Activated naive CD4-positive, alpha-beta T cell treated with anti-CD3 and anti-CD28 coated beads, Interleukin-2, amount 10 ng/mL, durations not matched to agents 7 days and 5 days (primary cell): ENCODE data around the gene RPS6KC1.
"Not testable (repeated sequence)": the region's sequence is repeated elsewhere in the genome, so short reads cannot be mapped to it uniquely, and the experiment has no call there.

ENCODE experiments used
- CTCF ChIA-PET: fragments of 350-600 bp; sonication (Branson Sonifier 250); formaldehyde crosslinking; loops from one replicate; lab custom pipeline; 2021; ENCODE audit warnings: antibody characterized with exemption; lab: Charles Lee
- DNase-seq: peaks from one replicate; pipeline ENCODE4 v3.0.0-alpha.2; 2020
- H3K27ac Mint-ChIP-seq: one replicate; pipeline ENCODE4 v1.8.0; 2021; ENCODE audit warnings: mild to moderate bottlenecking, moderate library complexity, mixed read lengths
- H3K27me3 Mint-ChIP-seq: one replicate; pipeline ENCODE4 v1.8.0; 2021; ENCODE audit warnings: mild to moderate bottlenecking, mixed read lengths
- H3K36me3 Mint-ChIP-seq: one replicate; pipeline ENCODE4 v1.8.0; 2021; ENCODE audit warnings: mixed read lengths
- H3K4me1 Mint-ChIP-seq: one replicate; pipeline ENCODE4 v1.8.0; 2021; ENCODE audit warnings: mixed read lengths
- H3K4me3 Mint-ChIP-seq: one replicate; pipeline ENCODE4 v1.8.0; 2021; ENCODE audit warnings: mild to moderate bottlenecking, moderate library complexity, mixed read lengths
- H3K9me3 Mint-ChIP-seq: one replicate; pipeline ENCODE4 v1.8.0; 2021; ENCODE audit warnings: mixed read lengths

Gene RPS6KC1

DNA sequence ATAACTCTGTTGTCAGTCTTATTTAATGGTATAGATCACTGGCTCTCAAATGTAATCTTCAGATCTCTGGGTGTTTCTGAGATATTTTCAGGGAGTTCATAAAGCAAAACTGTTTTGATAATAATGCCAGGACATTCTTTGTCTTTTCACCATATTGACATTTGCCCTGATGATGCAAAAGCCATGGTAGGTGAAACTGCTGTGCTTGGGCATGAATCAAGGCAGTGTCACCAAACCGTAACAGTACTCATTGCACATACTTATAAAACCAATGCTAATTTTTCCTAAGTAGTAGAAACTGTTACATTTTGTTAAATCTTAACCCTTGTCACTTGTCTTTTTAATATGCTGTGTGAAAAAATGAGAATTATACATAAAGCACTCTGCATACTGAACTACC, 76.0 kb downstream of the RPS6KC1 start:
- H3K27ac Mint-ChIP-seq: no peak overlapping the region
- no peak overlapping the region for H3K4me3 Mint-ChIP-seq
- no peaks in the 10 kb centered on the region for H3K9me3 Mint-ChIP-seq

DNA sequence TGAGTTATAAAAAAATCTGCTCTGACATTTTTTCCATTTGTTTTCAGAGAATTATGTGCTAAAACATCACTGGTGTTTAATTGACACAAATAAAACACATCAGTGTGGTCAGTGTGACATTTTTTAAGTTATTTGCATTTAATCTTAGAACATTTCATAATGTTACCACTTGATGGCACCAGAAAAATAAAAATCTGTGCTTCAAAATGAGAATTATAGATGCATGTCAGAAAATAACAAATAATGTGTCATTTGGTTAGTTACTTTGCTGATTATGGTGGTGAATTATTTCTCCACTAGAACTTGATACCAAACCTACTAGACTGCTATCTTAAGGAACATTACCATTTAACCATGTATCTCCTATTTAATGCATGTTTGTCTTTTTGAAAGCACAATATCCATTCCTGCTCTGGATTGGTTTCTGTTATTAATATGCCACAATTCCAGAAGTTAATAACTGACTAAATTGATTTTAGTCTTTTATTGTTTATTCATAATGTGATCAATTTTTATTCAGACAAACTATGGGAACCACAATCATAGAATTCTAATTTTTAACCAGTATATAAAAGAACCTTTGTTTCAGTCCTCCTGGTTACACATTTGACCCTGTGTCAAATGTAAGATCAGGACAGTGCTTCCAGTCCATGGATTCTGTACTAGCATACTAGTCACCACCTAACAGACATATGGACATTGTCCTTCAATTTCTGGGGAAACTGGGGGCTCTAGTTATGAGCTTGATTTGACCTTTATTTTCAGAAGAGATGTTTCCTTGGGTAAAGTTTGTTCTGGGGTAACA, 81.0 kb downstream of the RPS6KC1 start:
- H3K4me1 Mint-ChIP-seq: no peaks in the 10 kb centered on the region
- H3K9me3 Mint-ChIP-seq: no peaks in the 10 kb centered on the region
- no peaks in the 10 kb centered on the region for H3K27me3 Mint-ChIP-seq
- H3K4me3 Mint-ChIP-seq: no peak overlapping the region
- H3K36me3 Mint-ChIP-seq: no peaks in the 10 kb centered on the region
- CTCF ChIA-PET: interaction anchor here (1.5 kb wide), 1 partner anchor 9 kb away, joined by 5 read pairs; no protein-coding TSS in a partner anchor
- DNase-seq: no peak
- no peak overlapping the region for H3K27ac Mint-ChIP-seq

More for the DNA sequence above, 76.0 kb downstream of the RPS6KC1 start:
- no peaks in the 10 kb centered on the region for H3K36me3 Mint-ChIP-seq
- no peak for DNase-seq
- CTCF ChIA-PET: no interaction called here
- H3K27me3 Mint-ChIP-seq: no peaks in the 10 kb centered on the region
- H3K4me1 Mint-ChIP-seq: no peaks in the 10 kb centered on the region

DNA sequence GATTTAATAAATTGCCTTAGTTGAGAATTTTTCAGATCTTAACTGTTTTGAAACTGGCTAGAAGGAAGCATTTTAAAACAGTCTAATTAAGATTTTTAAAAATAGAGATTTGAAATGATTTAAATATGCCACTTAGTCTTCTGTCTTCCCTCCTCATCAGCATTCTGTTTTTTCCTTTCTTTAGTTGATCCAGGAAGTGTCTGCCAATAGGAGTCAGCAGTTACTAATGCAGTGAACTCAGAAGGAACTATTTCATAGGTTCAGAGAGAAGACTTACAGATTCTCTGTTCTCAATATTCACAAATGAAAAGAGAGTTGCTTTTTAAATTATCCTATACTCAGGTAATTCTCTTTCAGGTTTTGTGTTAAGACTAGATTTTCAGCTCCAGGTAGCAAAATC, 84.5 kb downstream of the RPS6KC1 start:
- H3K9me3 Mint-ChIP-seq: no peaks in the 10 kb centered on the region
- no peaks in the 10 kb centered on the region for H3K27me3 Mint-ChIP-seq
- CTCF ChIA-PET: no interaction called here
- H3K4me3 Mint-ChIP-seq: no peak overlapping the region
- no peaks in the 10 kb centered on the region for H3K36me3 Mint-ChIP-seq
- no peak for DNase-seq
- H3K4me1 Mint-ChIP-seq: no peaks in the 10 kb centered on the region
- H3K27ac Mint-ChIP-seq: no peak overlapping the region

DNA sequence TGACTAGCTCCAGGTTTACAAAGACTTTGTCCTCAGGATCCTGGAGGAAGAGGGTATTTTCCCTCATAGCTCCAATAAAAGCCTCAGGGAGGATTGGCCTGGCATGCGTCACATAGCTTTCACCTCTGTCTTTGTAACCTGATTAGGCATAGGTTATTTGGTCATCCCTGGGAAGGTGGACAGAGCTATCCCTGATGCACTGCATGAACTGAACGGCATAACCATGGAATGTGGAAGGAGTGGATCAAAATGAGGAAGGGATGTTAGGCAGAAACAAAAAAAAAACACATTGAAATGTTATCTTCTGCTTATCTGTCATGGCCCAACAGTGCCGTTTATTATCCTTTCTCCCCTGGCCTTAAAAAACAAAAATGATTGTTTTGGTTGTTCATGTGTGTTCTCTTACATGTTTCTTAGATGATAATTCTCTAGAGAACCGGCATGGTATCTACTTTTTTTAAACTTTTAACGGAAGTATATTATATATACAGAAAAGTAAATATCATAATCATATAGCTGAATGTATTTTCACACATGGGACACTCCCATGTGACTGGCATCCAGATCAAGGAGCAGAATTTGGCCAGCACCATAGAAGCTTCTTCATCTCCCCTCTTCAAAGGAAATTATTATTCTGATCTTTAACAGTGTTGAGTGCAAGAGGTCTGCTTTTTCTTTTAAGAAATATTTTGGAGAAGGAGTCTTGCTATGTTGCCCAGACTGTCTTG, 85.3 kb downstream of the RPS6KC1 start:
- CTCF ChIA-PET: no interaction called here

DNA sequence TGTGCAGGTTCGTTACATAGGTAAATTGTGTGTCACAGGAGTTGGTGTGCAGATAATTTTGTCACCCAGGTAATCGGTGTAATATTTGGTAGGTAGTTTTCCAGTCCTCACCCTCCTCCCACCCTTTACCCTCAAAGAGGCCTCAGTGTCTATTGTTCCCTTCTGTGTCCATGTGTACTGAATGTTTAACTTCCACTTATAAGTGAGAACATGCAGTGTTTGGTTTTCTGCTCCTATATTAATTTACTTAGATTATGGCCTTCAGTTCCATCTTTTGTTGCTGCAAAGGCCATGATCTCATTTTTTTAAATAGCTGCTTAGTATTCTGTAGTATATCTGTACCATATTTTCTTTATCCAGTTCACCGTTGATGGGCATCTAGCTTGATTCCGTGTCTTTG, 87.3 kb downstream of the RPS6KC1 start:
- CTCF ChIA-PET: no interaction called here
- no peaks in the 10 kb centered on the region for H3K36me3 Mint-ChIP-seq
- no peak for DNase-seq
- no peaks in the 10 kb centered on the region for H3K9me3 Mint-ChIP-seq
- H3K4me1 Mint-ChIP-seq: no peaks in the 10 kb centered on the region
- no peaks in the 10 kb centered on the region for H3K27me3 Mint-ChIP-seq
- no peak overlapping the region for H3K27ac Mint-ChIP-seq
- H3K4me3 Mint-ChIP-seq: no peak overlapping the region

More for the DNA sequence above, 85.3 kb downstream of the RPS6KC1 start:
- DNase-seq: no peak
- no peaks in the 10 kb centered on the region for H3K27me3 Mint-ChIP-seq
- no peaks in the 10 kb centered on the region for H3K9me3 Mint-ChIP-seq
- H3K4me3 Mint-ChIP-seq: no peak overlapping the region
- H3K4me1 Mint-ChIP-seq: no peaks in the 10 kb centered on the region
- no peaks in the 10 kb centered on the region for H3K36me3 Mint-ChIP-seq
- no peak overlapping the region for H3K27ac Mint-ChIP-seq

DNA sequence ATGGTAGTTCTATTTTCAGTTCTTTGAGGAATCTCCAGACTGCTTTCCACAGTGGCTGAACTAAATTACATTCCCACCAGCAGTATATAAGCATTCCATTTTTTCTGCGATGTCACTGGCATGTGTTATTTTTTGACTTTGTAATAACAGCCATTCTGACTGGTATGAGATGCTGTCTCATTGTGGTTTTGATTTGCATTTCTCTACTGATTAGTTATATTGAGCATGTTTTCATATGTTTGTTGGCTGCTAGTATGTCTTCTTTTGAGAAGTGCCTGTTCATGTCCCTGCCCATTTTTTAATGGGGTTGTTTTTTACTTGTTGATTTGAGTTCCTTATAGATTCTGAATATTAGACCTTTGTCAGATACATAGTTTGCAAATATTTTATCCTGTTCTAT, 87.9 kb downstream of the RPS6KC1 start:
- no peak overlapping the region for H3K27ac Mint-ChIP-seq
- H3K4me3 Mint-ChIP-seq: no peak overlapping the region
- CTCF ChIA-PET: no interaction called here
- no peaks in the 10 kb centered on the region for H3K36me3 Mint-ChIP-seq
- no peaks in the 10 kb centered on the region for H3K9me3 Mint-ChIP-seq
- no peaks in the 10 kb centered on the region for H3K4me1 Mint-ChIP-seq
- H3K27me3 Mint-ChIP-seq: no peaks in the 10 kb centered on the region
- no peak for DNase-seq

DNA sequence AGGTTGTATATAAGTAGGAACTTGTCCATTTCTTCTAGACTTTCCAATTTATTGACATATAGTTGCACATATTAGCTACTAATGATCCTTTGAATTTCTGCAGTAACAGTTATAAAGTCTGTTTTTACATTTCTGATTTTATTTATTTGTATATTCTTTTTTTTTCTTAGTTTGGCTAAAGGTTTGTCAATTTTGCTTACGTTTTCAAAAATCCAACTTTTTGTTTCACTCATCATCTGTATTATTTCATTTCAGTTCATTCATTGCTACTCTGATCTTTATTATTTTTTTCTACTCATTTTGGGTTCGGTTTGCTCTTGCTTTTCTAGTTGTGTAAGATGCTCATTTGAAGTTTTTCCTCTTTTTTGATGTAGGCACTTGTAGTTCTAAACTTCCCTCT, 97.9 kb downstream of the RPS6KC1 start:
- Mint-ChIP-seq H3K4me3 (no peak overlapping the region), H3K4me1 (no peaks in the 10 kb centered on the region), H3K27ac (no peak overlapping the region), H3K9me3 (peaks cover 5% of the 10 kb centered on the region), H3K36me3 (peaks cover 14% of the 10 kb centered on the region), H3K27me3 (no peaks in the 10 kb centered on the region)
- no peak for DNase-seq
- CTCF ChIA-PET: no interaction called here

DNA sequence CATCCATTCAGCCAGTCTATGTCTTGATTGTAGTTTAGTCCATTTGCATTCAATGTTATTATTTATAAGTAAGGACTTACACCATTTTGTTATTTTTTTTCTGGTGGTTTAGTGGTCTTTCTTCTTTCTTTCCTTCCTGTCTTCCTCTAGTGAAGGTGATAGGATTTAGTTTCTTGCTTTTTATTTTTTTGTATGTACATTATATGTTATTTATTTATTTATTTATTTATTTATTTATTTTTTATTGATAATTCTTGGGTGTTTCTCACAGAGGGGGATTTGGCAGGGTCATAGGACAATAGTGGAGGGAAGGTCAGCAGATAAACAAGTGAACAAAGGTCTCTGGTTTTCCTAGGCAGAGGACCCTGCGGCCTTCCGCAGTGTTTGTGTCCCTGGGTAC, 99.0 kb downstream of the RPS6KC1 start:
- not testable (repeated sequence) for DNase-seq
- H3K36me3 Mint-ChIP-seq: peaks cover 18% of the 10 kb centered on the region

DNA sequence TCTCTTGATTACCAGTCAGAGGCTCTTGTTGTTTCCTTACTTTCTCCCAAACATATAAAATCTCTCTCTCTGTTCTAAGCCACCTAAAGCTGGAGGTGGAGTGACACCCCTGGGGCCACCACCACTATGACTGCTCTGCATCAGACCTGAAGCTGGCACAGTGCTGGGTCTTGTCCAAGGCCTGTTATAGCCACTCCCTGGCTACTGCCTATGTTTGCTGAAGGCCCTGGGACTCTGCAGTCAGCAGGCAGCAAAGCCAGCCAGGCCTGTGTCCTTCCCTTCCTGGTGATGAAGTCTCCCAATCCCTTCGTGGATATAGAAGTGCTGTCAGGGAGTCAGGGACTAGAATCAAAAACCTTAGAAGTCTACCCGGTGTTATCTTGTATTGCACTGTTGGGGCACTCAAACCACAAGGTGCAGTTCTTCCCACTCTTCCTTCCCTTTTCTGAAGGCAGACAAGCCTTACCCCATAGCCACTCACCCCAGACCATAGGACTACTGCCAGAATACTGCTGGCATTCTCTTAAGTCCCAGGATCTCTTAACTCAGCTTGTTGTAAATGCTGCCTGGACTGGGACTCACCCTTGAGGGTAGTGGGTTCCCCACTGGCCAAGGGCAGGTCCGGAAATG, 103.1 kb downstream of the RPS6KC1 start:
- CTCF ChIA-PET: no interaction called here
- H3K27me3 Mint-ChIP-seq: no peaks in the 10 kb centered on the region
- peaks cover 3% of the 10 kb centered on the region for H3K9me3 Mint-ChIP-seq
- H3K4me3 Mint-ChIP-seq: no peak overlapping the region
- DNase-seq: no peak
- H3K36me3 Mint-ChIP-seq: peaks cover 17% of the 10 kb centered on the region
- H3K27ac Mint-ChIP-seq: no peak overlapping the region
- no peaks in the 10 kb centered on the region for H3K4me1 Mint-ChIP-seq

More for the DNA sequence above, 99.0 kb downstream of the RPS6KC1 start:
- H3K27me3 Mint-ChIP-seq, H3K9me3 Mint-ChIP-seq, CTCF ChIA-PET, H3K27ac Mint-ChIP-seq, H3K4me1 Mint-ChIP-seq, H3K4me3 Mint-ChIP-seq: not testable (repeated sequence)

DNA sequence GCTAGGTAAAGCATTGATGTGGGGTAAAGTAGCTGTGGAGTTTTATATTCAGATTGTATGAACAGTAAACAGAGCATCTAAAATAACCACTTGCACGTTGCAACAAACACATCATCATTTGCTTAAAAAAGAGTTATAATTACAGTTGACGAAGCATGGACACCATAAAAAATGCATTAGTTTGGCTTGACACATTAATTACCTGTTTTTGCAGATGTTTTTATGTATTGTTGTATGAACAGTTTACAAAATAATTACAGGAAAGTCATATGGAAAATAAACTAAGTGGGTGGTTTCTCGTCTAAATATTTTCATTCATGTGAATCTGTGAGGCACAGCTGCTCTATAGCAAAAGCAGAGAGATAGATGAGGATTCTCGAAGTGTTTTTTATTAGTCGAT, 108.3 kb downstream of the RPS6KC1 start:
- Mint-ChIP-seq H3K4me3 (no peak overlapping the region), H3K4me1 (no peaks in the 10 kb centered on the region), H3K27ac (no peak overlapping the region), H3K27me3 (no peaks in the 10 kb centered on the region), H3K9me3 (no peaks in the 10 kb centered on the region), H3K36me3 (peaks cover 13% of the 10 kb centered on the region)
- no peak for DNase-seq
- CTCF ChIA-PET: no interaction called here

DNA sequence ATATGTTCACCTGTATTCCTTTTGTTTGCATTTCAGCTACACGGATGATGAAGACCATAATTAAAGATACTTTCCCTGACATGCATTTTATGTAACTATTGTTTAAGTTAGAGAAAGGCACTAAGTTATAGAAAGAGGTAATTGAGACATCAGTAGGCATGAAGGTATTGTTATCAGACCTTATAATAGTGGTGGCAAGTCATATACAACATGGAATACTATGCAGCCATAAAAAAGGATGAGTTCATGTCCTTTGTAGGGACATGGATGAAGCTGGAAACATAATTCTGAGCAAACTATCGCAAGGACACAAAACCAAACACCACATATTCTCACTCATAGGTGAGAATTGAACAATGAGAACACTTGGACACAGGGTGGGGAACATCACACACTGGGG, 109.4 kb downstream of the RPS6KC1 start:
- H3K4me3 Mint-ChIP-seq, H3K27me3 Mint-ChIP-seq, H3K27ac Mint-ChIP-seq, H3K4me1 Mint-ChIP-seq, DNase-seq, CTCF ChIA-PET, H3K9me3 Mint-ChIP-seq: not testable (repeated sequence)
- H3K36me3 Mint-ChIP-seq: peaks cover 11% of the 10 kb centered on the region

DNA sequence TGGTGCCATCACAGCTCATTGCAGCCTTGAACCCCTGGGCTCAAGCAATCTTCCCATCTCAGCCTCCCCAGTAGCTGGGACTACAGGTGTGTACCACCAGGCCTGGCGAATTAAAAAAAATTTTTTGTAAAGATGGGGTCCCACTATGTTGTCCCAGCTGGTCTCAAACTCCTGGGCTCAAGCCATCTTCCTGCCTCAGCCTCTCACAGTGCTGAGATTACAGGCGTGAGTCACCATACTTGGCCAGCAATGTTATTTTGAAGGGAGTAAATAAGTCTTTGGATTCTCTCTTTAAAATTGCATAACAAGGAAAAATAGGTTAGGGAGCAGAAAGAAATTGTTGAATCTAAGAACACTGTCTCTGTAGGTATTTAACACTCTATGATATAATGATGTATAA, 111.3 kb downstream of the RPS6KC1 start:
- H3K27me3 Mint-ChIP-seq: no peaks in the 10 kb centered on the region
- no peak overlapping the region for H3K4me3 Mint-ChIP-seq
- CTCF ChIA-PET: no interaction called here
- H3K9me3 Mint-ChIP-seq: no peaks in the 10 kb centered on the region
- no peak overlapping the region for H3K27ac Mint-ChIP-seq
- no peaks in the 10 kb centered on the region for H3K4me1 Mint-ChIP-seq
- DNase-seq: no peak
- H3K36me3 Mint-ChIP-seq: peaks cover 11% of the 10 kb centered on the region

DNA sequence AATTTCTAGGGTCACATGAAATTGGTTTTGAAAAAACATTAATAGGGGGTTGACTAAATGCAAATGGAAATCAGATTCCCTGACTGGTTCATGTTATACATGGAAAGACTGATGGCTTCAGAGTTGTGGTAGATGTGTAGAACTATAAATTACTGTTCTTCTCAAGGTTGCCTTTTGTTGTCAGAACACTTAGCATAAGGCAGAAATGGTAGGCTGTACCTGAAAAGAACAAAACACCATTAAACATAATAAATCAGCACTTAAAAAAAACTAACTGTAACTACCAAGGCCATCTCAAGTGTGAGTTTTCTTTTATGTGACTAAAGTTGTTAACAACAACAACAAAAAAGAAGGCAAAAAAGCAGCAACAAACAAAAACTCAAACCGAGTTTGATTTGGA, 111.8 kb downstream of the RPS6KC1 start:
- Mint-ChIP-seq H3K9me3 (no peaks in the 10 kb centered on the region), H3K36me3 (peaks cover 7% of the 10 kb centered on the region), H3K4me1 (no peaks in the 10 kb centered on the region), H3K4me3 (no peak overlapping the region), H3K27me3 (no peaks in the 10 kb centered on the region), H3K27ac (no peak overlapping the region)
- CTCF ChIA-PET: no interaction called here
- DNase-seq: no peak

DNA sequence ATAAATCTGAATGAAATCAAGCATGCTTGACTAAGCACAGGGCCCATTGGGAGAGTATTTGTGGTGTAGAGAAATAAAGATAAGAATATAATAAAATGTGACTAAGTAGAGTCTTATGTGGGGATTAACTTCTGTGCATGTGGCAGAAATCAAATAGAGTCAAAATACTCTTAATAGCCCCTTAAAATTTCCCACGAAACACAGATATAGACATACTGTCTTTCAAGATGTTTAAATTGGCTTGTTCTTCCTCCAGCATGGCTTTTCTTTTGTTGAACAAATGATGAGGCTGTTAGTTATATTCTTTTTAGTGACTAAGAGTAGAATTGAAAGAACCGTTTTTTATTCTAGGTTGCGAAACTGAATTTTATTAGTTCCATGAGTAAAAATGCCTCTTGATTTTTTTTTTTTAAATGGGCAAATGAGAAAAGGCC, 112.3 kb downstream of the RPS6KC1 start:
- Mint-ChIP-seq H3K27me3 (no peaks in the 10 kb centered on the region), H3K27ac (no peak overlapping the region), H3K4me1 (no peaks in the 10 kb centered on the region), H3K4me3 (no peak overlapping the region), H3K9me3 (no peaks in the 10 kb centered on the region), H3K36me3 (peaks cover 7% of the 10 kb centered on the region)
- CTCF ChIA-PET: no interaction called here
- DNase-seq: no peak
